Umbilical cord (tissue), 2 donors: ENCODE data around the gene ASAP2. TPM values are rescaled to one million over a fixed set of nuclear protein-coding genes. Genes with fewer than 3 reads are reported as not detected.
A peak's percentile ranks its signal among the peaks of the same experiment; 100 is the strongest.

Source experiments
- DNase-seq: peaks from one replicate; pipeline ENCODE4 v3.0.0-alpha.2; 2015; ENCODE audit warnings: low spot score
- total RNA-seq: library from RNA; depleted of rRNA; stranded (reverse); fragments of >200 nt; gene quantifications from one replicate; pipeline ENCODE4 v1.2.3, GENCODE V29; 2014; ENCODE audit warnings: low replicate concordance; ENCODE audit not compliant: insufficient read depth

ASAP2 gene
- 11.3 TPM for total RNA-seq

DNA sequence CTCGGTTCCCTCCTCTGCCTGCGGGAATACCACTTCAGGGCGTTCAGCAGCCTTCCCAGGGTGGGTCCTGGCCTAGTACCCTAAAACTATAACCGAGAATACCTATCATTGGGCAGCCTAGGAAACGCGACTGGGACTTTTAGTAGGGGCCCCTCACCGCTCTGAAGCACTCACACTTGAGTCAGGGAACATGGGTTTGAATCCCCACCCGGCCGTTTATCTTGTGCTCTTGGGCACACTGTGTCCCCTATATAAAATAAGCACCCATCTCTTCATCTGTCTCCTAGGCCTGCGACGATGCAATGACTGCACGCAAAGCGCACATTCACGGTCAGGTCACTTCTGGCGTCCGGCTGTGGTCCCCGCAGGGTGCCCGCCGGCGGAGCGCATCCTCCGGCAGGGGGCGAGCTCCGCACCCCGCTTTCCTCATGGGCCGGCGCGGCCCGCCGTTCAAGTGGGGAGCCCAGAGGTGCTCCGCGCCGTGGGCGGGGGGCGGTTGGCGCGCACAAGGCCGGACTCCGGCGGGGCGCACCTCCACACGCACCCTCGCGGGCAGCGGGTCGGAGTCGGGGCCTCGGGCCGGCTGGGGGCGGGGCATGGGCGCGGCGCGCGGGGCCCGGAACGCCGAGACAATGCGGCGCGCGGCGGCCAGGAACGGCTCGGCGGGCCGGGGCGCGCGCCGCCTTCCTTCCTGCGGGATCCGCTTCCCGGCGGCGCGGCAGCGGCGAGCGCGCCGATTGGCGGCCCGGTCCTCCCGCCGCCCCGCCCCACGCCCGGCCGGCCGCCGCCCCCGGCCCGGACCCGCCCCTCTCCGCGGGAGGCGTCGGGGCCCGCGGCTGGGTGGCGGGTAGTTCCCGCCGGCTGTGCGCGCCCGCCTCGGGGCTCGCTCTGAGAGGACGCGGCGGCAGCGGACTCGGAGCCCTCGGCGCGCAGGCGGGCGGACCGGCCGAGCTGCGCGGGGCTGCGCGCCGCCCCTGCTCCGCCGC is at the start of gene ASAP2:
Gene ASAP2 (plus strand): TSS at position 850 of the 986 bp plus-strand sequence. CDS start 293 bp downstream, outside the sequence.
- DNase-seq, result peak; percentile 67

DNA sequence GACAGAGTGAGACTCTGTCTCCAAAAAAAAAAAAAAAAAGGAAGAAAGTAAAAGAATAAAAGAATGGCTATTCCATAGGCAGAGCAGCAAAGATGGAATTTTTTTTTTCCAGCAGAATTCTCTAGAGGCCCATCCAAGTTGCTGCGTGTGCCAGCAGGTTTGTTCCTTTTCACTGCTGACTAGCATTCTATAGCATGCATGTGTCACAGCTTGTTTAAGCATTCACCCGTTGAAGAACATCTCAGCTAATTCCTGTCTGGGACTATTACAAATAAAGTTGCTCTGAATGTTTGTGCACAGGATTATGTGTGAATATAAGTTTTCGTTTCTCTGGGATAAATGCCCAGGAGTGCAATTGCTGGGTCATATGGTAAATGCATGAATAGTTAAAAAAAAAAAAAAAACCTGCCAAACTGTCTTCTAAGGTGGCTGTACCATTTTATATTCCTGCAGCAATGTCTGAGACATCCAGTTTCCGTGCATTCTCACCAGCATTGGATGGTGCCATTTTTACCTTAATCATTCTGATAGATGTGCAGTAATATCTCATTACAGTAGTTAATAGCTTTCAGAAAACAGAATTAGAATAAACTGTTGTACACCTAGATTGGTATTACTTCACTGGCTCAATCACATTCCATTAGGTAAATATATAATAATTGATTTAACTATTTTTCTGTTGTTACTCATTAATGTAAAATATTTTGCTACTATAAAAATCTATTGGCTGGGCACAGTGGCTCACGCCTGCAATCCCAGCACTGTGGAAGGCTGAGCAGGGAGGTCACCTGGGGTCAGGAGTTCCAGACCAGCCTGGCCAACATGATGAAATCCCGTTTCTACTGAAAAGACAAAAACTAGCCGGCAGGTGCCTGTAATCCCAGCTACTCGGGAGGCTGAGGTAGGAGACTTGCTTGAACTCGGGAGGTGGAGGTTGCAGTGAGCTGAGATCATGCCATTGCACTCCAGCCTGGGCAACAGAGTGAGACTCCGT is 47.5 kb upstream of the ASAP2 start:
- DNase-seq, result no peak

DNA sequence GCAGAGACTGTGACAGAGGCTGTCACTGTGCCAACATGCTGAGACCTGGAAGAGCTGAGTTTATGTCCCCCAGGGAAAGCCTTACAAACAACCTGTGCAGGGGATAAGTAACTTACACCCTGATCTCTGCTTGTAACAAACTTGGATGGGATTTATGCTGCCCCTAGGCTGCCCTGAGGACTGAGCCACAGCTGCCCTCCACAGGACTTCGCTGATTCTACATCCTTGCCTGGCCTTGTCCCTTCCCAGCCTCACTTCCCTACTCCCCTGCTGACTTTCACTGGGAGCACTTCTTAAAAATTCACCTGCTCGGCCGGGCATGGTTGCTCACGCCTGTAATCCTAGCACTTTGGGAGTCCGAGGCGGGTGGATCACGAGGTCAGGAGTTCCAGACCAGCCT is 45.9 kb upstream of the ASAP2 start:
- no peak for DNase-seq

DNA sequence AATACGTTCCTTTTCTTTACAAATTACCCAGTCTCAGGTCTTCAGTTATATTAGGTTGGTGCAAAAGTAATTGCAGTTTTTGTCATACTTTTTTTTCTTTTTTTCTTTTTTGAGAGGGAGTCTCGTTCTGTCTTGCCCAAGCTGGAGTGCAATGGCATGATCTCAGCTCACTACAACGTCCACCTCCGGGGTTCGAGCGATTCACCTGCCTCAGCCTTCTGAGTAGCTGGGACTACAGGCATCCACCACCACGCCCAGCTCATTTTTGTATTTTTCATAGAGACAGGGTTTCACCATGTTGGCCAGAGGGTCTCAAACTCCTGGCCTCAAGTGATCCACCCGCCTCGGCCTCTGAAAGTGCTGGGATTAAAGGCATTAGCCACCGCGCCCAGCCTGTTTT is 43.8 kb upstream of the ASAP2 start:
- DNase-seq, result no peak

DNA sequence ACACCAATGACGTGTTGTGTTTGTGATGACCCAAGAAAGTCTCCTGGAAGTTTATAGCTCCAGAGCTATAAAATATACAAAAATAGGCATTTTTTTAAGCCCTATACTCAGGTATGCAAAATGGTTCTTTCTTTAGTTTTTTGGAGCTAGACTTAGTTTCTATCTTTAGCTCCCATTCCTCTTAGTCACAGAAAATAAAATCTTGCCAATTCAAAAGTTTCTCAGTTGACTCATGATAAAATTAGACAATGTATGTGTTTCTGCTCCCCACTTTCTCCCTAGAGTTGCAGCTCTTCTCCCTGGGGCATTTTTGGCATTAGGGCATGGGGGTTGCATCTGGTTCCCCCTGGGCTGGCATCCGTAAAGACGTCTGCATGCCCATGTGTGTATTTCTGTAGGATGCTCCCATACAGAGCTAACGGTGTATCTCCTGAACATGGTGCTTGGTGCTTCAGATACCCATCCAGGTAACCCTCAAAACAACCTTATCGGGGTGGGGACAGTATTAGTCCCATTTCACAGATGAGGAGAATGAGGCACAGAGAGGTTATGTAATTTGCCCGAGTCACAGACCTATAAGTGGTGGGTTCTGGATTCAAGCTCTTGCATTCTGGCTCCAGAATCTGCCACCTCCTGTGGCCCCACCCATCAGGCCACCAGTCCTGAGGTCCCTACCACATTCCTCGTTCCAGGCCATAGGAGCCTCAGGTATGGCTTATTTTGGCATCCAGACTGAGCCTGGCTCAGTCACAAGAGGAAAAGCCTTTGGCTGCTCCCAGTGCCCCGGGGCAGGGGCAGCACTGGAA is 43.1 kb upstream of the ASAP2 start:
- no peak for DNase-seq

DNA sequence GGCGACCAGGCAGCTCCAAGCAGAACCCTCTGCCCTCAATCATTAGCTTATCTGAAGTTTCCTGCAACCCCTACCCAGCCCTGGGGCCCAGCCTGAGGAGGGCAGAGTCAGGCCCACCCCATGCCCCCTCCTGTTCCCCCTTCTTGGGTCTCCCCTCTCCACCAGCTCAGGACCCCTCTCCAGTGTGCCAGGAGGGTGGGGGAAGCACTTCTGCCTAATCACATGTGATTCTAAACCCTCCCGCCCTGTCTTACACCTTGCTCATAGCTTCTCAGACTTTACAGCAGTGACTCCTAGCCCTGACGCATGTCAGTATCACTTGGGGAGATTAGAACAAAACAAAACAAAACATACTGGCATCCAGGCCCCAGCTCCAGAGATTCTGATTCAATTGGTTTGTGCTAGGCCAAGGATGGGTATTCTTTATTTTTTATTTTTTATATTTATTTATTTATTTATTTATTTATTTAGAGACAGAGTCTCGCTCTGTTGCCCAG is 42.5 kb upstream of the ASAP2 start:
- no peak for DNase-seq

DNA sequence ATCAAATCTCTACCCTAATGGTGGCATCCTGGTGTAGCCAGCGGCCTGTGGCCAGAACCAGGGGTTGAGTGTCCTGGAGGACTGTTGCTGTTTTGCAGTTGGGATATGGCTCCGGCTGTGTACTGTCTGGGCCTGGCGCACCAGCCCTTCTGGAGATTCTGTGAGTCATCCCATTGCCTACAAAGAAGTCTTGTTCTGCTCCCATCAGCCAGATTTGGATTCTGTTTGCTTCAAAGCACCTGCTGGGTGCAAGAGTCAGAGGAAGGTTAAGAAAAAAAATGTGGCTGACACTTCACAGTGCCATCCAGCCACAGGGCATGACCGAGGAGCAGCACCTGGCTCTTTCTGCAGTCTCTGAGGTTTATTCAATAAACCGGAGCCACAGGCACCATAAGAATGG is 41.0 kb upstream of the ASAP2 start:
- DNase-seq, result no peak

DNA sequence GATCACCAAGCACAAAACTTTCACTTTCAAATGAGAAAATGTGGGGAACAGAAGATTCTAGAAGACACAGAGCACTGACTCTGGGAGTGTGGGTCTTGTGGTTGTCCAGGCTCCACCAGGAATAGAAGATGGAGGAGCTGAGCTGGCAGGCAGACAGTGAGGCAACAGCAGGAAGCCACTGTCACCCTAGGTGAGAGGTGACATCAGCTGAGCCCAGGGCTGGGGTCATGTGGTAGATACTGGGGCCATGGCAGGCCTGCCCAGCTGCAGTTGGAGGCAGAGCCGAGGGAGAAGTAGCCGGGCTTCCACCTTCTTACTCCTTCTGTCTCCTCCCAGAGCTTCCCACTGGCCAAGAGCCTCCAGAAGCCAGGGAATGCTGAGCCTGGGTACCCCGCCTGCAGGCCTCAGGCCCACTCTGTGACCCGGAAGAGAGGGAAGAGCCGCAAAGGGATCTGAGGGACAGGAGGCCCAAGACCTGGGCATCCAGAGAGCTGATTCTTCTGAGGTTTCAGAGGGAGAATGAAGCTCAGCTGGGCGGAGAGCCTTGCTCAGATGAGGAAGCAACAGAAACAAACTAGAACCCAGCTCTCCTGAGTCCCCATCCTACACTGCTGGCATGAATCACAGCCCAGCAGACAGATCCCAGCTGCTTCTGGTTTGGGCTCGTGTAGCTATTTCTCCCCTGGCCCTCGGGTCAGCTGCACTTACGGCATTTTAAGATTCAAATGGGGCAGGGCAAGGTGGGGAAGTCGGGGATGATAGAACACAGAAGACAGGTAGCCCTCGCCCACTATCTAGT is 39.8 kb upstream of the ASAP2 start:
- DNase-seq, result no peak

DNA sequence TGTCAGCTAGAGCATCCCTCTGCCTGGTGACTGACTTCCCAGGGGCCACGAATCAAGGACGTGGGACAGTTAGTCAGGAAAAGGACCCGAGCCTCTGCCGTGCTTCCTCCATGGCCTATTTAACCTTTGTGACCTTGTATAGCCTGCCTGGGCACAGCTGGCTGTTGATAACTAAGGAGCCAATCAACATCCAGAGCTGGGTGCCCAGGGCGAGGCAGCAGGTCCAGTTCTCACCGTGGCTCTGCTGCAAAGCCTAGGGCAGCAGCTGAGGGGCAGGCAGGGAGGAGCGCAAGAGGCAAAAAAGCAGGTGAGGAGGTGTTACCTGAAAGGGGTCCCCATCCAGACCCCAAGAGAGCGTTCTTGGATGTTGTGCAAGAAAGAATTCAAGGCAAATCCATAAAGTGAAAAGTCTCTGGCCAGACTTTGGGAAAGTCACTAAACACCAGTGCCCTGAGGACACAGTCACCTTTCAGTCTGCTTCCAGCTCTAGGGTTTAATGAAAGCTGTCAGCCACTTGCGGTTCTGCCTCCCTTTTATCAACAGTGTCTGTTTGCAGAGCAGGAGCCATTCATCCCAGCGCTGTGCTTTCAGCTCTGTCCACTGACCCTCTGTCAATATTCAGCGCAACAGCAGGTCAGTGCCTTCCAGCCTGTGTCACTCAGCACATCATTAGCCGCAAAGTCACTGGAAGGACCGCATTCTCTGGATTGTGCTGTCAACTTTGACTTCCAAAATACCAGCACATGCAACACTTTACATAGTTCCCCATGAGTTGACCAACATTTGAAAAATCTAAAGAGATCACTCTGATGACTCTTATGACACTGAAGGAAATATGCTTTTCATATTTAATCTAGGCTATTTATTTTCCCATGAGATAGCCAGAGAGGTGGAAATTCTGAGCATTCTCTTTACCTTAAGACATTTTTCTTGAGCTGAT is 38.6 kb upstream of the ASAP2 start:
- no peak for DNase-seq

DNA sequence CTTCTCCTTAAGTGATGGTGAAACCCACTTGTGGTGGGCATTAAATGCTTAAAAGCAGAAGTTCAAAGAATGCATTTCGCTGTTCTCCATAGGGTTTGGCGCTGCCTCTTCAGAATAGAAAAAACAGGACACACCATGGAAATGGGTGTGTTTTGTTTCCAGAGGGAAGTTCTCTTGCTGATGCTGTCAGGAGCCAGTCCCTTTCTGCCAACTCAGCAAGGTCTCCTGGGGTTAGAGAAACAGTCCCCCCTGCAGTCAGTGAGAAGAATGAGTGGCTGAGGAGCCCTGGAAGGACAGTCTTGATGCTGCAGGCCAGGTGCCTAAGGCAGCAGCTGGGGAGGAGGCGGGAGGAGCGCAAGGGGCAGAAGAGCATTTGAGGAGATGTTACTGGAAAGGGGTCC is 37.8 kb upstream of the ASAP2 start:
- no peak for DNase-seq

DNA sequence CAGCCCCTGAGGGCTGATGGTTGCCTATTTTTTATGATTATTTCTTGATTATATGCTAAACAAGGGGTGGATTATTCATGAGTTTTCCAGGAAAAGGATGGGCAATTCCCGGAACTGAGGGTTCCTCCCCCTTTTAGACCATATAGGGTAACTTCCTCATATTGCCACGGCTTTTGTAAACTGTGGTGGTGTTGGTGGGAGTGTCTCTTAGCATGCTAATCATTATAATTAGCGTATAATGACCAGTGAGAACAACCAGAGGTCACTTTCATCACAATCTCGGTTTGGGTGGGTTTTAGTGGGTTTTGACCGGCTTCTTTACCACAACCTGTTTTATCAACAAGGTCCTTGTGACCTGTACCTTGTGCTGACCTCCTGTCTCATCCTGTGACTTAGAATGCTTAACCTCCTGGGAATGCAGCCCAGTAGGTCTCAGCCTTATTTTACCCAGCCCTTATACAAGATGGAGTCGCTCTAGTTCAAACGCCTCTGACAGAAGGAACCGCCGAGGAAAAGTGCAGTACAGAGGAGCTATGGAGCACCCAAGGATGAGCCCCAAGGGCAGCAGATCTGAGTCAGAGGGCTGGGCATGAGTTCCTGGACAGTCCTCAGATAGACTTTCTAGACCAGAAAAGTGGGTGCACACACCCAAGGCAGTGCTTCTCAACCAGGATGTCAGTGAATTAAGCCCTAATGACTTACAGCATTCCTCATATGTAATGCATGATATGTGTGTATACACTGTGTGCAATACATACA is 37.1 kb upstream of the ASAP2 start:
- no peak for DNase-seq

DNA sequence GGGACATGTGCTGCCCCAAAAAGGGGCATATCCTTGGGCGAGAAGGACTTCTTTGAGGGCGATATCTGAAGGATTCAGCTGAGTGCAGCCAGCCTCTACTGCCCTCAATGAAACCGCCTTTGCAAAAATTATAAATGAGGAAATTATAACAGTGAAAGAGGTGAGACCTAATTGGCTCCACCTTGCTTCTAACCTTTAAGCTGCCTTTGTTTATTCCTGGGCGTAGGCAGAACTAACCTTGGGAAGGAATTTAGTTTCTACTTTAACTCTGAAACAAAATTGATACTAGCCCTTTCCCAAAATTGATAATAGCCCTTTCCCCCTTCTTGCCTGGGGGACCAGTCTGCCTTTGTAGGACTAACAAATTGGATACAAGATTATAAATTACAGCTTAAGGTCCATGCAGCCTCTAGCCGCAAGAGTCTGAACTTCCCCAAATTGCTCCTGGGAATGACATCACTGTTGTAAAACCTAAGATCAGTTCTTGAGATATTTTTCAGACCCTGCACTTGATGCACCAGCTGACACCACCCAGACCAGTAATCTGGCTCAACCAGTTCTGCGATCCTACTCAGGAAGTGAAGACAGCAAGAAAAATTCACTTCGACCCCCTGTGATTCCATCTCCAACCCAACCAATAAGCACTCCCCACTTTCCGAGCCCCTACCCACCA is 36.0 kb upstream of the ASAP2 start:
- DNase-seq, result peak; percentile 72

DNA sequence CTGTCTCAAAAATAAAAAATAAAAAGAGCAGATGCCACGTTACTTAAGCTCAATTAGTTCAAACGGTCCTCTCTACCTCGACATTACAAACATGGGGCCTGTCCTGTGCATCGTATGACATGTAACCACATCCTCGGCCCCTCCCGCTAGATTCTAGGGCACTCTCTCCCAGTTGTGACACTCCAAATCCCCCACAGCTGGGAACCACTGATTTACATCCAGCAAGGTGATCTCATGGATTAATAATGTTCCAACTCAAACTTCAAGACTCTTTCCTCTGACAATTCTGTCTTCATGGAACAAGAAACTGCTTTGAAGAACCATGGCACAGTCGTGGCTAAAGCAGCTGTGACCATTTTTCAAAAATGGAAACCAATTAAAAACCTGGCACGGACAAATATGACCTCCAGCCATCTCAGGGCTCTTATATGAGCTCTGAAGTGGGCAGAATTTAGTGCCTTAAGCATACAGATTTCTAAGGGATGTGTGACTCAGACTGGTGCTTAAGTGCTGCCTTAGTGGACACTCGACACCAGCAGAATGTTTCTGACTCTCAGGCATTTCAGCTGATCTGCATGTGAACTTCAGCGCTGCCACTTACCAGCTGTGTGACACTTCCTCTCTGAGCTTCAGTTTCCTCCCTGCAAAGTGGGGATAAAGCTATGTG is 31.7 kb upstream of the ASAP2 start:
- DNase-seq, result peak; percentile 74

DNA sequence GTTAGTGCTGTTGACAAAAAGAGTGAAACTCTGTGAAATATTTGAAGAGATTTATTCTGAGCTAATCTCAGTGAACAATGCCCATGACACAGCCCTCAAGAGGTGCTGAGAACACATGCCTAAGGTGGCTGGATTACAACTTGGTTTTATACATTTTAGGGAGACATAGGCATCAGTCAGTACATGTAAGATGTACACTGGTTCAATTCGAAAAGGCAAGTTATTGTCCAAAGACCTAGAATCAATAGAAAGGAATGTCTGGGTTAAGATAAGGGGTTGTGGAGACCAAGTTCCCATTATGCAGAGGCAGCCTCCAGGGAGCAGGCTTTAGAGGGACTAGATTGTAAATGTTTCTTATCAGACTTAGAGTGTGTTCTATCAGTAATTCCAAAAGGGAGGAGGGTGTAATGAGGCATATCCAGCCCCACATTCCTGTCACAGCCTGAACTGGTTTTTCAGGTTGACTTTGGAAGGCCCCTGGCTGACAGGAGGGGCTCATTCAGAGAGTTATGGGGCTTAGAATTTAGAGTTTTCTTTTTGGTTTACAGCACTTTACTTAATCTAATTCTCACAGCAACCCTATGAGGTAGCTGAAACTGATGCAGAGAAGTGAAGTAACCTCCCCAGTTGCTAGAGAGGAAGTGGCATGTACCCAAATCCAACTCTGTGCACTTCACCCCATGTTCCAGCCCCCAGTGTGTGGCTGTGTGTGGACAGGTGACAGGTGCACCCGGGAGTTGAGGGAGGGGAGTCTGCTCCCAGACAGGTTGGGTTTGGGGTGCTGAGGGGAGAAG is 28.3 kb upstream of the ASAP2 start:
- DNase-seq, result peak; percentile 67

DNA sequence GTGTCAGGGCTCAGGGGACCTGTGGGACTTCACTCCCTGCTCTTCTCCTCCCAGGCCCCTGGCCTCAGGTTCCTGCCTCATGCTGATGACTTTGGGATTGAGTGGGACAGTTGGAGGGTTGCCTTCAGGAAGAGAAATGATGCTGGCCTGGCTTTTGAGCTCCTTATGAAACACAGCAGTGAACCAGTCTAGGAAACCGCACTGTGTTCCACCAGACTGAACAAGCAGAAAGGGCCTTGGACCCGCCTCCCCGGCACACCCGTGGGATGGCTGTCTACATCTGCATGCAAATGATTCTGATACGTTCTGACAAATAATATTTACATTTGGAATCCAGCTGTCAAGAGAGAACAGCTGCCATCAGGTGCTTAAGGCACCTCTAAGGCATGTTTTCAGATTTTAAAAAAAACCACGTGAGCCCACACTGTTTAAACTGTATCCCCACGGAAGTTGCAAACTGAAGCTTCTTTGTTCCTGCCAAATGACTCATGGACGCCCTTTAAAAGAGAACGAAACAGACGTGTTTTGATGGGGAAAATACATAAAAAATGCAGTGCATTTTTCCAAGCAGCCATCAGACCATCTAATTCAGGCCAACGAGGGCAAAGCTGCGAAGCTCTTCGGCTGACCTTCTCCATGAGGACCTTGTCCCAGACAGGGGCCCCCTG is 27.6 kb upstream of the ASAP2 start:
- peak; percentile 61 for DNase-seq
